Caco-2 (cell line): ENCODE results near the gene FAM117B. TPM values are rescaled to one million over a fixed set of nuclear protein-coding genes. Genes with fewer than 3 reads are reported as not detected.

Experiments
- BruUV-seq: library from RNA; stranded (reverse); fragments of 400-500 nt; replicated peaks from 2 replicates; lab custom pipeline; 2021; lab: Mats Ljungman, UMichigan
- CTCF ChIA-PET: fragments of 300-600 bp; sonication (Branson Sonifier 250); formaldehyde crosslinking; loops from one replicate; lab custom pipeline; 2022; ENCODE audit warnings: antibody characterized with exemption; lab: Charles Lee
- POLR2A ChIA-PET: fragments of 300-600 bp; sonication (Branson Sonifier 250); formaldehyde crosslinking; loops from one replicate; lab custom pipeline; 2022; ENCODE audit warnings: antibody characterized with exemption; lab: Charles Lee
- DNase-seq, 2 experiments: peaks; one replicate each; pipeline versions ENCODE4 v3.0.0 to v3.0.0-alpha.2; 2020 to 2022
- H3K27me3 ChIP-seq: replicated peaks from 2 replicates; pipeline ENCODE4 v1.6.0; 2011; ENCODE audit warnings: low read length; ENCODE audit not compliant: control insufficient read depth, insufficient read depth
- H3K36me3 ChIP-seq: 2 replicates; pipeline ENCODE4 v1.5.1; 2011; ENCODE audit warnings: low read length; ENCODE audit not compliant: control insufficient read depth, insufficient read depth
- H3K4me1 ChIP-seq: fragments of 250-450 bp; sonication (Bioruptor Pico); 2 replicates; pipeline ENCODE4 v1.5.1; 2020; ENCODE audit warnings: mild to moderate bottlenecking
- H3K4me3 ChIP-seq: 2 replicates; pipeline ENCODE4 v1.5.1; 2011; ENCODE audit warnings: low read depth, mild to moderate bottlenecking, control low read depth, low read length
- H3K9me3 ChIP-seq: fragments of 250-450 bp; sonication (Bioruptor Pico); 2 replicates; pipeline ENCODE4 v1.5.1; 2020; ENCODE audit warnings: mild to moderate bottlenecking, moderate library complexity
- H3K27ac Mint-ChIP-seq: one replicate; pipeline ENCODE4 v1.8.0; 2022; ENCODE audit warnings: mixed read lengths; ENCODE audit not compliant: unreplicated experiment
- H3K27me3 Mint-ChIP-seq: one replicate; pipeline ENCODE4 v1.8.0; 2022; ENCODE audit warnings: mixed read lengths; ENCODE audit not compliant: insufficient read depth, unreplicated experiment
- H3K36me3 Mint-ChIP-seq: one replicate; pipeline ENCODE4 v1.8.0; 2022; ENCODE audit warnings: mild to moderate bottlenecking, mixed read lengths; ENCODE audit not compliant: insufficient read depth, unreplicated experiment
- H3K4me1 Mint-ChIP-seq: one replicate; pipeline ENCODE4 v1.8.0; 2022; ENCODE audit warnings: low read depth, mixed read lengths; ENCODE audit not compliant: unreplicated experiment
- H3K4me3 Mint-ChIP-seq: one replicate; pipeline ENCODE4 v1.8.0; 2022; ENCODE audit warnings: mild to moderate bottlenecking, moderate library complexity, mixed read lengths; ENCODE audit not compliant: unreplicated experiment
- H3K9me3 Mint-ChIP-seq: one replicate; pipeline ENCODE4 v1.8.0; 2022; ENCODE audit warnings: mixed read lengths; ENCODE audit not compliant: unreplicated experiment
- CTCF ChIP-seq, 2 experiments: fragments of 200-600 bp in 1 of 2; IDR thresholded peaks; 1 replicate in 1 of 2; 2 replicates in 1 of 2; pipeline versions ENCODE4 v1.5.1 to v1.8.0; 2011 to 2022; ENCODE audit warnings: antibody characterized with exemption in 1 of 2, control low read depth in 1 of 2, inconsistent platforms in 1 of 2, low read depth in 1 of 2, low read length in 1 of 2, mild to moderate bottlenecking in 1 of 2, moderate library complexity in 1 of 2; ENCODE audit not compliant: insufficient read depth in 1 of 2, severe bottlenecking in 1 of 2, unreplicated experiment in 1 of 2
- intact Hi-C: fragments of 100-400 bp; cut with micrococcal nuclease; formaldehyde crosslinking; loops from one replicate; pipeline ENCODE4 v1.10.0; 2022; ENCODE audit not compliant: unreplicated experiment
- total RNA-seq: library from RNA; stranded (reverse); gene quantifications from 2 replicates; pipeline ENCODE4 v1.2.3, GENCODE V29; 2022

Gene FAM117B
- total RNA-seq, 1 experiment from 2014 or later = 9.8 TPM

- Histone ChIP-seq H3K4me1 (no peaks in the 10 kb centered on the region), H3K4me3 (no peak overlapping the region), H3K9me3 (peaks cover 7% of the 10 kb centered on the region; the same call in 1 of the 2 replicates), H3K36me3 (no peaks in the 10 kb centered on the region), H3K27me3 (no peaks in the 10 kb centered on the region)
- Mint-ChIP-seq H3K9me3 (peaks cover 15% of the 10 kb centered on the region), H3K36me3 (no peaks in the 10 kb centered on the region), H3K4me3 (no peak overlapping the region), H3K4me1 (no peaks in the 10 kb centered on the region), H3K27me3 (no peaks in the 10 kb centered on the region), H3K27ac (no peak overlapping the region)
- ChIA-PET POLR2A (no interaction called here), CTCF (no interaction called here)
- no TSS peak for BruUV-seq
- intact Hi-C loops = no loop called here
- DNase-seq = no peak
- TF ChIP-seq CTCF (IDR thresholded peaks at IDR 0.05; ENCODE audit: insufficient read depth in 1 of 2, low read depth in 1 of 2, low read length in 1 of 2, severe bottlenecking in 1 of 2, unreplicated experiment in 1 of 2) = no peak
These were observed 108.8 kb downstream of the FAM117B start for GRCh38 chr2:202743613-202744012.

- DNase-seq = no peak
- no peak for TF ChIP-seq CTCF (IDR thresholded peaks at IDR 0.05; ENCODE audit: insufficient read depth in 1 of 2, low read depth in 1 of 2, low read length in 1 of 2, severe bottlenecking in 1 of 2, unreplicated experiment in 1 of 2)
- POLR2A ChIA-PET = no interaction called here
- Mint-ChIP-seq H3K27ac (no peak overlapping the region), H3K9me3 (no peaks in the 10 kb centered on the region), H3K36me3 (no peaks in the 10 kb centered on the region), H3K4me1 (no peaks in the 10 kb centered on the region), H3K27me3 (no peaks in the 10 kb centered on the region), H3K4me3 (no peak overlapping the region)
- no TSS peak for BruUV-seq
- H3K4me3 ChIP-seq = no peak overlapping the region
- no peaks in the 10 kb centered on the region for H3K36me3 ChIP-seq
- no peaks in the 10 kb centered on the region for H3K9me3 ChIP-seq
- no peaks in the 10 kb centered on the region for H3K27me3 ChIP-seq
- intact Hi-C loops = no loop called here
- CTCF ChIA-PET = no interaction called here
- 0 out of 2 replicates have a peak, but pooled peaks cover 6% of the 10 kb centered on the region for H3K4me1 ChIP-seq
These were observed 114.7 kb downstream of the FAM117B start for GRCh38 chr2:202749477-202749876.

- H3K4me3 ChIP-seq = no peak overlapping the region
- peak in 1 of 2 experiments; percentile 4 for DNase-seq
- no peaks in the 10 kb centered on the region for H3K9me3 ChIP-seq
- ChIA-PET CTCF (interaction anchor here (0.6 kb wide), 1 partner anchor 180 kb away, joined by 6 read pairs; no protein-coding TSS in a partner anchor), POLR2A (interaction anchor here (0.5 to 0.7 kb wide), 2 partner anchors 124 to 978 kb away, joined by 3 to 13 read pairs; no protein-coding TSS in a partner anchor)
- intact Hi-C loops = no loop called here
- TF ChIP-seq CTCF (IDR thresholded peaks at IDR 0.05; ENCODE audit: insufficient read depth in 1 of 2, low read depth in 1 of 2, low read length in 1 of 2, severe bottlenecking in 1 of 2, unreplicated experiment in 1 of 2) = no peak
- no peaks in the 10 kb centered on the region for H3K27me3 ChIP-seq
- no peaks in the 10 kb centered on the region for H3K4me1 Mint-ChIP-seq
- H3K27me3 Mint-ChIP-seq = no peaks in the 10 kb centered on the region
- 0 out of 2 replicates have a peak, but pooled peaks cover 6% of the 10 kb centered on the region for H3K4me1 ChIP-seq
- no TSS peak for BruUV-seq
- H3K36me3 Mint-ChIP-seq = no peaks in the 10 kb centered on the region
- H3K27ac Mint-ChIP-seq = no peak overlapping the region
- H3K36me3 ChIP-seq = no peaks in the 10 kb centered on the region
- H3K9me3 Mint-ChIP-seq = no peaks in the 10 kb centered on the region
- H3K4me3 Mint-ChIP-seq = no peak overlapping the region
These were observed 116.1 kb downstream of the FAM117B start for GRCh38 chr2:202750763-202751427.
